ENCODE results near the gene HS3ST3A1.
"Not testable (repeated sequence)": the region's sequence is repeated elsewhere in the genome, so short reads cannot be mapped to it uniquely, and the experiment has no call there.

Gene HS3ST3A1

DNA sequence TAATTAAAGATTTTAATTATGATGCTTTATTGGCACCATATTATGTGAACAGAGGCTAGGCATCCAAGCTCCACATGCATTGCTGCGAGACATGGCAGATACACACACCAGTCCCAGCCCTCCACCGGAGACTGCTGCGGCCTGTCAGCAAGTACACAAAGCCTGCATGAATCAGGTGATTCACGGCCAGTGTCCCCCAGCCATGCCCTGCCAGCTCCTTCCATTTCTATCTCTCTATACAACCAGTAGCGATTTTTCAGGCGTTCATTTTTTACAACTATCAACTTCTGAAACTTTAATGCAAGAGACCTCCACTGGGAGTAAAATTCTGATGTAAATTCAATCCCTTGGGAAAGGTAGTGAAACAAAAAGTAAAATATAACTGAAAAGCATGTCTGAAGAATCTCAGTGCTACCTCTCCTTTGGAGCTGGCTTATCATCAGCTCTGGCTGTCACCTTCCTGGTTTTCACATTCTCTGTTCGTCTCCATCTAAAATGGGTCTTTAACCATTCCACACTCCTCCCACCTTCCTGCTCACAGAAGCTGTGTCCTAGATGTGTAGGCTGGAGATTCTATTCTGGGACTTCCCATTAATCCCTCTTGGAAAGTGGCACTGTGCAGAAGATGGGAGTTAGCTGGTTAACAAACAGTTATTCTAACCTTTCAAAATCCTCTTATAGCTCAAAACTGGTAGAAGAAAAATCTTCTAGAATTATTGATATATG lies 32.2 kb downstream of the HS3ST3A1 start:
- Histone ChIP-seq H3K4me1 (ENCODE audit: control insufficient read depth, insufficient read depth, low read length) (peaks cover 20% of the 10 kb centered on the region), H3K36me3 (ENCODE audit: control insufficient read depth, insufficient read depth, low read length, severe bottlenecking) (no peaks in the 10 kb centered on the region), H3K4me3 (ENCODE audit: low read length) (no peak overlapping the region), H3K9me3 (ENCODE audit: control insufficient read depth, low read length) (peaks cover 6% of the 10 kb centered on the region), H3K9ac (ENCODE audit: low read length) (no peak overlapping the region), H3K27me3 (replicated peaks; ENCODE audit: control insufficient read depth, insufficient read depth, low read length) (no peaks in the 10 kb centered on the region)
- no peak for DNase-seq (ENCODE audit: low read depth)

DNA sequence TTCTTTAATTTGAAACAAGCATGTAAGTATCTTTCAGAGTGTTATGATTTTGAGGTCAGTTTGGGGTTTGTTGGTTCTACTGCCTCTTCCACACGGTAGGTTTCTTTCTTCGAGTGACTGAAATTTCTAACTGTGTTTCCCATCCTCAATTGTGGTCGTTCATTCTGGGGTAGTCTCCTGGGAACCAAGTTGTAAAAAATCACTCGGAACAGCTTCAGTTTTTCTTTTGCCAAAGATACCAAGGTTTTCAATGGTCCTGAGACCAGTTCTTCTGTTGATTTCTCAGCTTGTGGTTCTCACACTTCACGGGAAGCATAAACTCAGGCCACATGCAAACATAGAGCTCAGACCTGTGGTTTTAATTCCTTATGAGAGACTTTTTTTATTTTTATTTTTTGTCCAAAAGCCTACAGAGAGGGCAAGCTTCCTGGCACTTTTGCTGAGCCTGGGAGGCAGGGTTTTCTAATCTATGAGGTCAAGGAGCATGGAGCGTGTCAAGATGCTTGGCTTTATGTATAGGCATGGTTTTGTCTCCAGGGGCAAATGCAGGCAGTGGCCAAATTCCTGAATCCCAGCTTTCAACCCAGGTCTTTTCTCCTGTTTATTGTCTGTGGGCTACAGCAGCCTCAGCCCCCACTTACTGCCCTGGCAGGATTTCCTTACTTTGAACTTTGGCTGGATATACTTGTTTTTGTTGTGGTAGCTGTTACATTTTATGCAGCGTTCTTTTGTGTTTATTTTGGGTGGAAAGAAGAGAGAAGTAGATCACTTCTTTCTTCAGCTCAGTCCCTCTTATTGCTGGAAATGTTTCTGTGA lies 32.9 kb downstream of the HS3ST3A1 start:
- H3K9me3 ChIP-seq (ENCODE audit: control insufficient read depth, low read length), result peaks cover 6% of the 10 kb centered on the region
- no peaks in the 10 kb centered on the region for H3K36me3 ChIP-seq (ENCODE audit: control insufficient read depth, insufficient read depth, low read length, severe bottlenecking)
- no peak for DNase-seq (ENCODE audit: low read depth)
- no peaks in the 10 kb centered on the region for H3K27me3 ChIP-seq (replicated peaks; ENCODE audit: control insufficient read depth, insufficient read depth, low read length)
- H3K9ac ChIP-seq (ENCODE audit: low read length), result no peak overlapping the region
- no peak overlapping the region for H3K4me3 ChIP-seq (ENCODE audit: low read length)
- H3K4me1 ChIP-seq (ENCODE audit: control insufficient read depth, insufficient read depth, low read length), result peaks cover 20% of the 10 kb centered on the region

DNA sequence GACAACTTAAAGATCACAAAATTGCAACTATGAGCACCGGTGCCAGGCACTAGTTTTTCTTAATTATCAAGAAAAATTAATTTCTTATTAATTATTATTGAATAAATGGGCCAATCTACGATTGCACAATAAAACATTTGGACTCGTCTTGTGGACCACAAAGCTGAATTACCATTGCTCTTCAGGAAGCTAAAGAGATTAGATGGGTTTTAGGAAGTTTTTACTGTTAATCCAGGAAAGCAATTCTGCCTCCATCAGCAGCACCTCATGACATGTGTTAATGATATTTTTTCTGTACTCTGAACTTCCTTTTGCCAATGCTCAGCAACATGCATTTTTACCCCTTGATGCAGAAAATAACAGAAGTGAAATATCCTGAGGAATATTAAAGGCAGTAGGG lies 37.9 kb downstream of the HS3ST3A1 start:
- Histone ChIP-seq H3K9me3 (ENCODE audit: control insufficient read depth, low read length) (peaks cover 6% of the 10 kb centered on the region), H3K4me1 (ENCODE audit: control insufficient read depth, insufficient read depth, low read length) (peaks cover 29% of the 10 kb centered on the region), H3K4me3 (ENCODE audit: low read length) (no peak overlapping the region), H3K27me3 (replicated peaks; ENCODE audit: control insufficient read depth, insufficient read depth, low read length) (no peaks in the 10 kb centered on the region), H3K9ac (ENCODE audit: low read length) (no peak overlapping the region), H3K36me3 (ENCODE audit: control insufficient read depth, insufficient read depth, low read length, severe bottlenecking) (no peaks in the 10 kb centered on the region)
- no peak for DNase-seq (ENCODE audit: low read depth)

DNA sequence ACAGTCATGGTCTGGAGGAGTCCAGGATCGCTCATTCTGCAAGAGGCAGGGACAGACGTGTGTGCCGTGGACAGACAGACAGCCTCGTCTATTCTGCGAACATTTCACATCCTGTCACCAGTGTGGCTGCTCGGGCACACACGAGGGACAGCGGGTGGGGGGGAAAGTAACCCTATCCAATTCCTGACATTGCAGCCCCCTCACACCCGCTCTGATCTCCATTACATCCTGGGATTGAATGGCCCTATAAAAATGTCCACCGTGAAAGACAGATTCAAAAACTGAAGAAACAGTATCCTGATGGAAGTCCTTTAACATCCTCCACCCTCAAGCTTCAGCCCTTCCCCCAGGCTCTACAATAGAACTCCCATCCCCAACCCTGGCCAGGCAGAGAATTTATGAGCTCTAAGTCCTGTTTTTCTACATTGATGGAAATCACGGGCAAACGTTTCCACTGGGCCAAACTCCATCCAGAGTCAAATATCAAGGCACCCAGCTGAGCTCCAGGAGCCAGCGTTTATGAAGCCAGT lies 39.4 kb downstream of the HS3ST3A1 start:
- H3K9ac ChIP-seq (ENCODE audit: low read length), result peak overlapping the region; percentile 40
- H3K4me3 ChIP-seq (ENCODE audit: low read length), result peak overlapping the region; percentile 65
- peaks cover 6% of the 10 kb centered on the region for H3K9me3 ChIP-seq (ENCODE audit: control insufficient read depth, low read length)
- no peaks in the 10 kb centered on the region for H3K36me3 ChIP-seq (ENCODE audit: control insufficient read depth, insufficient read depth, low read length, severe bottlenecking)
- no peaks in the 10 kb centered on the region for H3K27me3 ChIP-seq (replicated peaks; ENCODE audit: control insufficient read depth, insufficient read depth, low read length)
- peaks cover 31% of the 10 kb centered on the region for H3K4me1 ChIP-seq (ENCODE audit: control insufficient read depth, insufficient read depth, low read length)
- DNase-seq (ENCODE audit: low read depth), result peak; percentile 96

DNA sequence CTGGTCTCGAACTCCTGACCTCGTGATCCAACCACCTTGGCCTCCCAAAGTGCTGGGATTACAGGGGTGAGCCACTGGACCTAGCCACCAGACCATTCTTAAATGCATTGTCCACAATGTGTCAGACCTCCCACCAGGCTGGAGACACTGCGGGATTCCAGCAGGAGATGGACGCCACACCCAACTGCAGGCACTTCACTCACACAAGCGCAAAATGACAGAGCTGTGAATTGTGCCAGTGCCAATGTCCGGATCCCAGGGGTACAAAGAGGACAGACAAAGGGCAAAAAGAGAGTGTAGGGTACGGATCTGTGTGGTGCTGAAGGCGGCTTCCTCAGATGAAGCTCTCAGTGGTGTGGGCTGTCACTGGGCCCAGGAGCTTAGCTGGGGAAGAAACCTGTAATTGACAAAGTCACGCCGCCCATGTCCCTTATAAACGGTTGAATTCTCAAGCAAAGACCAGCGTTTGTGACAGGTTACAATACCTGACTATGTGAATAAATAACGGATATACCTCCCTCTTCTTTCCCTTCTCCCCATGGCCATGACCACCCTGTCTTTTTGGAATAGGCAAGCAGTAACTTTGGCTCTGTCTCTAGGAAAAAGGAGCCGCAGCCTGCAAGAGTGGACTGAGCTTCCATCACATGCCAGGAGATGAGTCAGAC lies 40.0 kb downstream of the HS3ST3A1 start:
- DNase-seq (ENCODE audit: low read depth), result no peak
- H3K4me1 ChIP-seq (ENCODE audit: control insufficient read depth, insufficient read depth, low read length), result peaks cover 37% of the 10 kb centered on the region
- H3K9ac ChIP-seq (ENCODE audit: low read length), result peak overlapping the region; percentile 40
- peaks cover 2% of the 10 kb centered on the region for H3K9me3 ChIP-seq (ENCODE audit: control insufficient read depth, low read length)
- peak overlapping the region; percentile 65 for H3K4me3 ChIP-seq (ENCODE audit: low read length)
- H3K27me3 ChIP-seq (replicated peaks; ENCODE audit: control insufficient read depth, insufficient read depth, low read length), result no peaks in the 10 kb centered on the region
- H3K36me3 ChIP-seq (ENCODE audit: control insufficient read depth, insufficient read depth, low read length, severe bottlenecking), result no peaks in the 10 kb centered on the region

DNA sequence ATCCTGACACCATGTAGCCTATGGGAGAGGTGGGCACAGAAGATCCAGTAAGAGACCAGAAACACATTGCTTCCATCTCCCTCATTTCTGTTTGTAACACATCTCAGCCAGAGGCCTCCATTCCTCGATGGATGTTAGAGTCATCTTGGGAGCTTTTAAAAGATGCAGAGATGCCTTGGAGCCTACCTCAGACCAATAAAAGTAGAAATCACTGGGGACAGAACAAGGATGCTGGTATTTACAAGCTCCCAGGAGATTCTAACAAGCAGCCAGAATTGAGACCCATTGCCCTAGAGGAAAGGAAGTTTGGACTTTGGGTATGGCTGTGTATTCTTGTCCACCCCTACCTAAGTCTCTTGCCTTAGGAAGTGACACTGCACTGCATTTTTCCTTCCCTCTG lies 40.8 kb downstream of the HS3ST3A1 start:
- H3K4me3 ChIP-seq (ENCODE audit: low read length), result no peak overlapping the region
- DNase-seq (ENCODE audit: low read depth), result no peak
- H3K27me3 ChIP-seq (replicated peaks; ENCODE audit: control insufficient read depth, insufficient read depth, low read length), result no peaks in the 10 kb centered on the region
- H3K9ac ChIP-seq (ENCODE audit: low read length), result no peak overlapping the region
- no peaks in the 10 kb centered on the region for H3K9me3 ChIP-seq (ENCODE audit: control insufficient read depth, low read length)
- H3K36me3 ChIP-seq (ENCODE audit: control insufficient read depth, insufficient read depth, low read length, severe bottlenecking), result no peaks in the 10 kb centered on the region
- peaks cover 38% of the 10 kb centered on the region for H3K4me1 ChIP-seq (ENCODE audit: control insufficient read depth, insufficient read depth, low read length)

DNA sequence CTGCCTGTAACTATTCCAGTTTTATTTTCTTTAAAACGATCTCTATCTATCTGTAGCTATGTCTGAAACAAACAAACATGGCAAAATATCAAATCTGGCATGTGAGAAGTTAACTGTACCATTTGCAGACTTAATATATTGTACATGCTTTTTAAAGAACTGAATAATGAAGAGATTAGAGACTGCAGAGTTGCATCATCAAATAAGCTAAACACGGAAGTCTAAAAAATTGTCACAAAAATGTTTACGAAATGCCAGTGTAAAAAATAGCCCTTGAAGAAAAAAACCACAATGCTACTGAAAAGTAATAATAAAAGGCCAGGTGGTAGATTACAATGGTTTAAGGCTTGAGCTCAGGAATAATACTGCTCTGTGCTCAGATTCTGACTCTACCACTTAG lies 43.1 kb downstream of the HS3ST3A1 start:
- Histone ChIP-seq H3K4me3 (ENCODE audit: low read length) (no peak overlapping the region), H3K9ac (ENCODE audit: low read length) (no peak overlapping the region), H3K4me1 (ENCODE audit: control insufficient read depth, insufficient read depth, low read length) (peaks cover 38% of the 10 kb centered on the region), H3K9me3 (ENCODE audit: control insufficient read depth, low read length) (no peaks in the 10 kb centered on the region), H3K36me3 (ENCODE audit: control insufficient read depth, insufficient read depth, low read length, severe bottlenecking) (no peaks in the 10 kb centered on the region), H3K27me3 (replicated peaks; ENCODE audit: control insufficient read depth, insufficient read depth, low read length) (no peaks in the 10 kb centered on the region)
- no peak for DNase-seq (ENCODE audit: low read depth)

DNA sequence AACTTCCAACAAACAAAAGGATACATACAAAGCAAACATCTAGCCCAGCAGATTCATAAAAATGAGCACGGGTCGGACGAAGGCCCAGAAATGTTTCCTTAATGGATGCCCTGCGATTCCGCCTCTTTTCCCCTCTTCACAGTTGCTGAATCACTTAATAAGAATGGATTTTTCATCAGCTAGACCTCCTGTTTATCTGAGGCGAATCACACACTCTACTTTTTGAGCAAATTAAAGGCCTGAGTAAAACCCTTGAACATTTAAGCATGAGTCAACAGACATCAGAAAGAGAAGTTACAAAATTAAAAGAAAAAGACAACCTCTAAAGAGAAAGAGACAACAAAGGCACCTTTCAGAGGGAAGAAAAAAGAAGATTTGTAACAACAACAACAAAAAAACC lies 44.7 kb downstream of the HS3ST3A1 start:
- H3K9ac ChIP-seq (ENCODE audit: low read length), result no peak overlapping the region
- peaks cover 30% of the 10 kb centered on the region for H3K4me1 ChIP-seq (ENCODE audit: control insufficient read depth, insufficient read depth, low read length)
- H3K4me3 ChIP-seq (ENCODE audit: low read length), result no peak overlapping the region
- H3K9me3 ChIP-seq (ENCODE audit: control insufficient read depth, low read length), result no peaks in the 10 kb centered on the region
- H3K36me3 ChIP-seq (ENCODE audit: control insufficient read depth, insufficient read depth, low read length, severe bottlenecking), result no peaks in the 10 kb centered on the region
- DNase-seq (ENCODE audit: low read depth), result peak; percentile 34
- H3K27me3 ChIP-seq (replicated peaks; ENCODE audit: control insufficient read depth, insufficient read depth, low read length), result no peaks in the 10 kb centered on the region

DNA sequence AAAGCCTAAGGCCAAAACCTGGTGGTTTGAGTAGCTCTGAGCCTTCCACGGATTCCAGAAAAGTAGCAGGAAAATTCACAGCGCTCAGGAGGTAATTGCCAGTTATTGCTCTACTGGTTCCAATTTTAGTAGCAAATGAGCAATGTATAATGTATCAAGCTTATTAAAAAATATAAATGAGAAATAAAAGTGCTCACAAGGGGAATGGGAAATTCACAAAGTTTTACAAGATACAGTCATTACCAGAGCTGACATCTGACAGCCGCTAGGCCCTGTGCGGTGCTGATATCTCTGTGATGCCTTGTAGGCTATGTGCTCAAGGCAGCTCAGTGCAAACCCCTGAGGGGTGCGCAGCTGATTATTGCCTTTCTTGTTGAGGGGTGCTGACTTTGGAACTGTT lies 47.5 kb downstream of the HS3ST3A1 start:
- no peak for DNase-seq (ENCODE audit: low read depth)
- Histone ChIP-seq H3K9ac (ENCODE audit: low read length) (no peak overlapping the region), H3K36me3 (ENCODE audit: control insufficient read depth, insufficient read depth, low read length, severe bottlenecking) (no peaks in the 10 kb centered on the region), H3K4me1 (ENCODE audit: control insufficient read depth, insufficient read depth, low read length) (peaks cover 16% of the 10 kb centered on the region), H3K4me3 (ENCODE audit: low read length) (no peak overlapping the region), H3K9me3 (ENCODE audit: control insufficient read depth, low read length) (no peaks in the 10 kb centered on the region), H3K27me3 (replicated peaks; ENCODE audit: control insufficient read depth, insufficient read depth, low read length) (no peaks in the 10 kb centered on the region)

DNA sequence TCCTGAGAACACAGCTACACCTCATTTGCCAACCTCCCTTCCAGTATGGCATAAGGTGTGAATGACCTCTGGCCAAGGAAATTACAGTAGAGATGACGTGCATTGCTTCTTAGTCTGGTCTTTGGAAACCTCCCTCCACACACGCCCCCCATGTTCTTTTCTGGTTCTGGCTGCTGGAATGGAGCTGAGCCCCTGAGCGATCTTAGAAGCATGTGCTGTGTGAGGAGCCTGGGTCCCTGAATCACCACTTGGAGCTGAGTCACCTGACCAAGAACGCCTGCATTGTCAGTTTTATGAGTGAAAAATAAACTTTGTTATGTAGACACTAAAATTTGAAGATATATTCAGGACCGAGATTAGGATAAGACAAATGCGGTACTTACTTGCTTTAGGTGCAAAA lies 51.4 kb downstream of the HS3ST3A1 start:
- no peaks in the 10 kb centered on the region for H3K9me3 ChIP-seq (ENCODE audit: control insufficient read depth, low read length)
- DNase-seq (ENCODE audit: low read depth), result no peak
- H3K9ac ChIP-seq (ENCODE audit: low read length), result no peak overlapping the region
- H3K4me3 ChIP-seq (ENCODE audit: low read length), result no peak overlapping the region
- no peaks in the 10 kb centered on the region for H3K36me3 ChIP-seq (ENCODE audit: control insufficient read depth, insufficient read depth, low read length, severe bottlenecking)
- H3K4me1 ChIP-seq (ENCODE audit: control insufficient read depth, insufficient read depth, low read length), result no peaks in the 10 kb centered on the region
- H3K27me3 ChIP-seq (replicated peaks; ENCODE audit: control insufficient read depth, insufficient read depth, low read length), result no peaks in the 10 kb centered on the region

DNA sequence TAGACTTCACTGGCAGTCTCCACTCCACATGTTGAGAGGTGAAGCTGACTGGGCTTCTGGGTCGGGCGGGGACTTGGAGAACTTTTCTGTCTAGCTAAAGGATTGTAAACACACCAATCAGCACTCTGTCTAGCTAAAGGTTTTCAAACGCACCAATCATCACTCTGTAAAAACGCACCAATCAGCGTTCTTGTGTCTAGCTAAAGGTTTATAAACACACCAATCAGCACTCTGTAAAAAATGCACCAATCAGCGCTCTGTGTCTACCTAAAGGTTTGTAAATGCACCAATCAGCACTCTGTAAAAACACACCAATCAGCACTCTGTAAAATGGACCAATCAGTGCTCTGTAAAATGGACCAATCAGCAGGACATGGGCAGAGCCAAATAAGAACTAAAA lies 53.2 kb downstream of the HS3ST3A1 start:
- DNase-seq (ENCODE audit: low read depth); H3K4me3 ChIP-seq (ENCODE audit: low read length); H3K9me3 ChIP-seq (ENCODE audit: control insufficient read depth, low read length); H3K27me3 ChIP-seq (replicated peaks; ENCODE audit: control insufficient read depth, insufficient read depth, low read length); H3K36me3 ChIP-seq (ENCODE audit: control insufficient read depth, insufficient read depth, low read length, severe bottlenecking); H3K9ac ChIP-seq (ENCODE audit: low read length): not testable (repeated sequence)
- H3K4me1 ChIP-seq (ENCODE audit: control insufficient read depth, insufficient read depth, low read length), result peaks cover 12% of the 10 kb centered on the region

Measured in adipocyte (in vitro differentiated cells).